H9 (cell line): ENCODE results near the gene GJB5. TPM values are rescaled to one million over a fixed set of nuclear protein-coding genes. Genes with fewer than 3 reads are reported as not detected.
"Not testable (repeated sequence)": the region's sequence is repeated elsewhere in the genome, so short reads cannot be mapped to it uniquely, and the experiment has no call there.

Source experiments
- DNase-seq: peaks from one replicate; pipeline ENCODE4 v3.0.0-alpha.2; 2017
- H2AFZ ChIP-seq: one replicate; pipeline ENCODE4 v1.6.1; 2013; ENCODE audit warnings: mild to moderate bottlenecking, low read length, control low read depth, moderate library complexity
- H2AK5ac ChIP-seq: 2 replicates; pipeline ENCODE4 v1.6.1; 2013; ENCODE audit warnings: low read length, control low read depth, mixed read lengths; ENCODE audit not compliant: insufficient read length
- H2BK120ac ChIP-seq: one replicate; pipeline ENCODE4 v1.6.1; 2013; ENCODE audit warnings: low read depth, mild to moderate bottlenecking, low read length, control low read depth, inconsistent platforms; ENCODE audit not compliant: poor library complexity, severe bottlenecking
- H2BK12ac ChIP-seq: 2 replicates; pipeline ENCODE4 v1.6.1; 2013; ENCODE audit warnings: low read length, control low read depth, mixed read lengths, low read depth; ENCODE audit not compliant: insufficient read length
- H2BK15ac ChIP-seq: 2 replicates; pipeline ENCODE4 v1.6.1; 2013; ENCODE audit warnings: low read depth, low read length, control low read depth
- H2BK20ac ChIP-seq: one replicate; pipeline ENCODE4 v1.6.1; 2013; ENCODE audit warnings: low read depth, mild to moderate bottlenecking, low read length, control low read depth, inconsistent platforms; ENCODE audit not compliant: poor library complexity, severe bottlenecking
- H2BK5ac ChIP-seq: 2 replicates; pipeline ENCODE4 v1.6.1; 2013; ENCODE audit warnings: low read length, control low read depth, mixed read lengths; ENCODE audit not compliant: insufficient read length
- H3K14ac ChIP-seq: 2 replicates; pipeline ENCODE4 v1.6.1; 2013; ENCODE audit warnings: low read length, control low read depth; ENCODE audit not compliant: insufficient read depth
- H3K18ac ChIP-seq: 2 replicates; pipeline ENCODE4 v1.6.1; 2013; ENCODE audit warnings: low read depth, mild to moderate bottlenecking, mixed read lengths, low read length, control low read depth; ENCODE audit not compliant: insufficient read length
- H3K23ac ChIP-seq: 2 replicates; pipeline ENCODE4 v1.6.1; 2013; ENCODE audit warnings: low read length, control low read depth, mixed read lengths, low read depth; ENCODE audit not compliant: insufficient read length
- H3K23me2 ChIP-seq: 2 replicates; pipeline ENCODE4 v1.6.1; 2013; ENCODE audit warnings: low read depth, mild to moderate bottlenecking, mixed read lengths, low read length, control low read depth; ENCODE audit not compliant: insufficient read length, poor library complexity, severe bottlenecking
- H3K27ac ChIP-seq: 2 replicates; pipeline ENCODE4 v1.5.1; 2013; ENCODE audit warnings: low read length, control low read depth, mixed read lengths, low read depth; ENCODE audit not compliant: insufficient read length
- H3K27me3 ChIP-seq: 2 replicates; pipeline ENCODE4 v1.6.1; 2013; ENCODE audit warnings: low read length, control low read depth, inconsistent platforms; ENCODE audit not compliant: insufficient read depth
- H3K4ac ChIP-seq: 2 replicates; pipeline ENCODE4 v1.6.1; 2013; ENCODE audit warnings: low read depth, mild to moderate bottlenecking, control low read depth, inconsistent platforms, low read length, moderate library complexity
- H3K4me1 ChIP-seq: 2 replicates; pipeline ENCODE4 v1.6.1; 2013; ENCODE audit warnings: low read length, control low read depth, inconsistent platforms; ENCODE audit not compliant: insufficient read depth
- H3K4me2 ChIP-seq: 2 replicates; pipeline ENCODE4 v1.6.1; 2013; ENCODE audit warnings: low read length, control low read depth, mixed read lengths; ENCODE audit not compliant: insufficient read length, insufficient read depth
- H3K56ac ChIP-seq: 2 replicates; pipeline ENCODE4 v1.6.1; 2013; ENCODE audit warnings: low read depth, mild to moderate bottlenecking, mixed read lengths, low read length, control low read depth; ENCODE audit not compliant: insufficient read length
- H3K79me1 ChIP-seq: 2 replicates; pipeline ENCODE4 v1.6.1; 2013; ENCODE audit warnings: low read depth, mild to moderate bottlenecking, moderate library complexity, low read length, control low read depth, inconsistent platforms; ENCODE audit not compliant: insufficient read depth, poor library complexity, severe bottlenecking
- H3K79me2 ChIP-seq: 2 replicates; pipeline ENCODE4 v1.6.1; 2013; ENCODE audit warnings: low read length, control low read depth, inconsistent platforms; ENCODE audit not compliant: insufficient read depth
- H3K9ac ChIP-seq: 2 replicates; pipeline ENCODE4 v1.6.1; 2013; ENCODE audit warnings: low read length, control low read depth, mixed read lengths; ENCODE audit not compliant: insufficient read length; ENCODE audit errors: extremely low read depth
- H3K9me3 ChIP-seq: one replicate; pipeline ENCODE4 v1.6.1; 2013; ENCODE audit warnings: low read depth, low read length, inconsistent platforms; ENCODE audit not compliant: control insufficient read depth
- H3T11ph ChIP-seq: one replicate; pipeline ENCODE4 v1.6.1; 2013; ENCODE audit warnings: mild to moderate bottlenecking, low read length, control low read depth, inconsistent platforms
- H4K20me1 ChIP-seq: one replicate; pipeline ENCODE4 v1.6.1; 2013; ENCODE audit not compliant: control insufficient read depth, insufficient read length, insufficient read depth
- H4K5ac ChIP-seq: 2 replicates; pipeline ENCODE4 v1.6.1; 2013; ENCODE audit warnings: low read depth, mild to moderate bottlenecking, mixed read lengths, low read length, control low read depth; ENCODE audit not compliant: insufficient read length
- H4K8ac ChIP-seq: replicated peaks from 2 replicates; pipeline ENCODE4 v1.6.1; 2013; ENCODE audit warnings: low read length, control low read depth, mixed read lengths, low read depth; ENCODE audit not compliant: insufficient read length
- H4K91ac ChIP-seq: 2 replicates; pipeline ENCODE4 v1.6.1; 2013; ENCODE audit warnings: low read depth, mild to moderate bottlenecking, moderate library complexity, mixed read lengths, low read length, control low read depth; ENCODE audit not compliant: insufficient read length
- H3K27ac Mint-ChIP-seq, 3 experiments: 2 replicates in 2 of 3; 3 replicates in 1 of 3; pipeline ENCODE4 v1.8.0; 2020 to 2021; ENCODE audit warnings: mixed read lengths in 3 of 3, mild to moderate bottlenecking in 1 of 3, moderate library complexity in 1 of 3
- H3K27me3 Mint-ChIP-seq: 2 replicates; pipeline ENCODE4 v1.8.0; 2021; ENCODE audit warnings: low read depth, mild to moderate bottlenecking, moderate library complexity, mixed read lengths
- H3K36me3 Mint-ChIP-seq, 3 experiments: 2 replicates in 2 of 3; 3 replicates in 1 of 3; pipeline ENCODE4 v1.8.0; 2020 to 2021; ENCODE audit warnings: low read depth in 3 of 3, mixed read lengths in 3 of 3; ENCODE audit not compliant: insufficient read depth in 1 of 3
- H3K4me1 Mint-ChIP-seq, 2 experiments: 2 replicates each; pipeline ENCODE4 v1.8.0; 2020; ENCODE audit warnings: mixed read lengths in 2 of 2
- H3K4me3 Mint-ChIP-seq, 2 experiments: 2 replicates in 1 of 2; 3 replicates in 1 of 2; pipeline ENCODE4 v1.8.0; 2020 to 2021; ENCODE audit warnings: mild to moderate bottlenecking in 2 of 2, mixed read lengths in 2 of 2, moderate library complexity in 1 of 2
- H3K9me3 Mint-ChIP-seq, 2 experiments: 2 replicates in 1 of 2; 3 replicates in 1 of 2; pipeline ENCODE4 v1.8.0; 2020; ENCODE audit warnings: mild to moderate bottlenecking in 2 of 2, mixed read lengths in 2 of 2, moderate library complexity in 1 of 2
- CTCF ChIP-seq: fragments of 200-600 bp; sonication (generic); conservative IDR thresholded peaks from 3 replicates; pipeline ENCODE4 v1.8.0; 2021; ENCODE audit warnings: antibody characterized with exemption, mild to moderate bottlenecking
- WGBS: extraction: QIAGEN DNeasy Blood & Tissue Kit; methylation state at CpG from one replicate; pipeline ENCODE4 v1.1.7; 2013; ENCODE audit warnings: missing lambda C conversion rate, low lambda C conversion rate, mixed read lengths; ENCODE audit not compliant: insufficient read length; ENCODE audit errors: extremely low coverage; 5-methylcytosine and 5-hydroxymethylcytosine counted together
- total RNA-seq: library from RNA; stranded (reverse); gene quantifications from 2 replicates; pipeline ENCODE4 v1.2.1, GENCODE V29; 2021

Gene GJB5
- total RNA-seq, 1 experiment from 2014 or later, result 0.22 TPM

DNA sequence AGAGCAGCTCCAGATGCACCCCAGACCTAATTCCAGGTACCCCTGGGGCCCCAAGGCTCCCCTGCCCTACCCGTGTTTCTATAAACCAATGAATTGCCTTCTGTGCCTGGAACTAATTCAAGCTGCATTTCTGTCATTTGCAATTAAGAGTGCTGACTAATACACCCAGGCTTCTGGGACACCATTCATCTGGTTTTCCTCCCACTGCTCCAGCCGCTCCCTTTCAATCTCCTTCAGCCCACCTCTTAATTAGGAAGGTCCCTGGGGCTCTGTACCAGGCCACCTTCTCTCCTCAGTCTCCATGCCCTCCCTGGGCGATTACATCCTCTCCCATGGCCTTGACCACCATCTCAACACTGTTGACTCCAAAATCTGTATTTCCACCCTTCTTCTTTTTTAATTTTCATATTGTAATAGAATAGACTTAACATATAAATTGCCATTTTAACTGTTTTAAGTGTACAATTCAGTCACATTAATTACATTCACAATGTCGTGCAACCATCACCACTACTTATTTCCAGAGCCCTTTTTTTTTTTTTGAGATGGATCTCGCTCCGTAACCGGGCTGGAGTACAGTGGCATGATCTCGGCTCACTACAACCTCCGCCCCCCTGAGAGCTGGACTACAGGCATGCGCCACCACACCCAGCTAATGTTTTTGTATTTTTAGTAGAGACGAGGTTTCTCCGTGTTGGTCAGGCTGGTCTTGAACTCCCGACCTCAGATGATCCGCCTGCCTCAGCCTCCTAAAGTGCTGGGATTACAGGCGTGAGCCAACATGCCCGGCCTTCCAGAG, 16.9 kb downstream of the GJB5 start:
- no CpG with 5 or more reads among the region's 16 CpGs for WGBS
- Histone ChIP-seq H3K4me1 (no peaks in the 10 kb centered on the region), H3K27ac (no peak overlapping the region), H2BK20ac (no peak overlapping the region), H4K5ac (no peak overlapping the region), H3K23ac (no peak overlapping the region), H3K9ac (no peak overlapping the region), H3K18ac (no peak overlapping the region), H3K79me2 (no peaks in the 10 kb centered on the region), H2BK5ac (no peak overlapping the region), H4K8ac (no peak overlapping the region), H3K14ac (no peak overlapping the region), H3T11ph (no peak overlapping the region), H3K27me3 (no peaks in the 10 kb centered on the region), H4K91ac (no peak overlapping the region), H3K23me2 (no peaks in the 10 kb centered on the region), H4K20me1 (no peaks in the 10 kb centered on the region), H2BK15ac (no peak overlapping the region), H3K9me3 (no peaks in the 10 kb centered on the region), H2AK5ac (no peak overlapping the region), H3K4ac (no peak overlapping the region), H3K79me1 (no peaks in the 10 kb centered on the region), H2BK120ac (no peak overlapping the region), H3K56ac (no peak overlapping the region), H2AFZ (no peak overlapping the region), H3K4me2 (no peak overlapping the region), H2BK12ac (no peak overlapping the region)
- no peak for DNase-seq
- H3K36me3 Mint-ChIP-seq, result no peaks in the 10 kb centered on the region
- no peak for TF ChIP-seq CTCF
- H3K9me3 Mint-ChIP-seq, result no peaks in the 10 kb centered on the region
- no peaks in the 10 kb centered on the region; the same call in 1 of the 2 replicates for H3K27me3 Mint-ChIP-seq
- no peak overlapping the region for H3K4me3 Mint-ChIP-seq
- 0 out of 4 replicates have a peak, but pooled peaks cover 0 to 2% of the 10 kb centered on the region in 2 experiments for H3K4me1 Mint-ChIP-seq
- no peak overlapping the region; a peak in 1 of 7 replicates for H3K27ac Mint-ChIP-seq

DNA sequence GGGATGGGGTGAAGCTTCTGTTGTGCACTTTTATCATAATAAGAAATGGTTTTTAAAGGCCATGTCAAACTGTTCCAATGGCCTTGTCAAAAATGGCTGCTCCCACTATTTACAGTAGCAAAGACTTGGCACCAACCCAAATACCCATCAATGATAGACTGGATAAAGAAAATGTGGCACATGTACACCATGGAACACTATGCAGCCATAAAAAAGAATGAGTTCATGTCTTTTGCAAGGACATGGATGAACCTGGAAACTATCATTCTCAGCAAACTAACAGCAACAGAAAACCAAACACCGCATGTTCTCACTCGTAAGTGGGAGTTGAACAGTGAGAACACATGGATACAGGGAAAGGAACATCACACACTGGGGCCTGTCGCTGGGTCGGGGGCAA, 18.3 kb downstream of the GJB5 start:
- not testable (repeated sequence) for H2AFZ ChIP-seq, H3K14ac ChIP-seq, H3K4me2 ChIP-seq, H2BK15ac ChIP-seq, H3K9ac ChIP-seq, H3K4me1 ChIP-seq, H3K27me3 ChIP-seq, H3K79me2 ChIP-seq, DNase-seq, H3T11ph ChIP-seq, H2AK5ac ChIP-seq, H3K4me3 Mint-ChIP-seq, H4K91ac ChIP-seq, H3K27ac ChIP-seq, H3K18ac ChIP-seq, H2BK20ac ChIP-seq, H3K4ac ChIP-seq, H3K23me2 ChIP-seq, H3K27me3 Mint-ChIP-seq, H4K20me1 ChIP-seq, H3K79me1 ChIP-seq, H2BK5ac ChIP-seq, H3K27ac Mint-ChIP-seq, H2BK120ac ChIP-seq, H3K56ac ChIP-seq, H3K36me3 Mint-ChIP-seq, H3K23ac ChIP-seq, H4K8ac ChIP-seq, H3K9me3 ChIP-seq, H3K9me3 Mint-ChIP-seq, H3K4me1 Mint-ChIP-seq, H4K5ac ChIP-seq, H2BK12ac ChIP-seq
- WGBS, result no CpG with 5 or more reads among the region's 4 CpGs
